ENCODE data around the gene CD82.
"Not testable (repeated sequence)": the region's sequence is repeated elsewhere in the genome, so short reads cannot be mapped to it uniquely, and the experiment has no call there.

The CD82 gene

DNA sequence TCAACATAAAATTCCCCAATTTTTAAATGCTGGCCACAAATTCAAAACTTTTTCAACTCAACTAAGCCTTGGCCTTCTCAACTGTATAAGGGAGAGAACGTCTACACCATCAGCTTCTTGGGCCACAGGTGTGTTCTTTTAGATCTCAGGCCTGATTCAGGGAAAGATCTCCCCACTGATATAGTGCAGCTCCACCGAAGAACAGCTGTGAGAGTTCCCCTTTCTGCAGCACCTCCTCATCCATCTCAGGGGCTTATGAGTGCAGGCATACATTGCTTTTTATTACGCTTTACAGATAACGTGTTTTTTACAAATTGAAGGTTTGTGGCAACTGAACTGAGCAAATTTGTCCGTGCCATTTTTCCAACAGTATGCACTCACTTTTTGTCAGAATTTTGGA lies 8.0 kb upstream of the CD82 start:
- in situ Hi-C loops (cut with HindIII; ENCODE audit: low sequenced_read_pairs) = no loop called here

DNA sequence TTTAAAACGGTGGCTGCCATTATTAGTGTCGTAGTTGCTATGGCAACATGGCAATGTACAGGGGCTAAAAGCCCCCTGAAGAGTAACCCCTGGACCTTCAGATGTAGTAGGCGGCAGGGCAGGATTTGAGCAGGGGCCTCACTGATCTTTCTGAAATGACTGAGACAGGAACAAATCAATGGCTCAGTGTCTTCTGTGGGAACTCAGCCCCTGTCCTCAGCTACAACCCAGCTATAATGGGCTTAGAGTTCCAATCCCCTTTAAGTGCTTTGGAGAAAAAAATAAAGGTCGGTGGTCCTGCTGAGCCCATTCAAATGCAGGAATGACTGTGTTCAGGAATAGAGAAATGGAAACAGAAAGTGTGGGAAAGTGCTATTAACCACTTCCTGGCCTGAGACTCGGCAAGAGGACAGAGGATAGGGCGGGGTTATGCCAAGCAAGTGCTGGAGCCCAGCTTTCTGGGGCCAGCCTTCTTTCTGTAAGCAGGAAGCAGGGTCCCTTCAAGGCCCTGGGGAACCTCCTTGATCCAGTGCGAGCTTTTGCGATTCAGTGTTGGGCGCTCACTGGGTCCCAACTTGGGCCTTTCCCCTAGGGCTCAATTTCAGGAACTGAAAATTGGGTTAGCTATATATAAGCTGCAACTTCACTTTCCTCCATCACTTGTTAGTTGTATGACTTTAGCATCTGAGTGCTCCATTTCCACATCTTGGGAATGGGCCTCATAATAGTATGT lies 6.1 kb upstream of the CD82 start:
- in situ Hi-C loops (cut with HindIII; ENCODE audit: low sequenced_read_pairs) = no loop called here

DNA sequence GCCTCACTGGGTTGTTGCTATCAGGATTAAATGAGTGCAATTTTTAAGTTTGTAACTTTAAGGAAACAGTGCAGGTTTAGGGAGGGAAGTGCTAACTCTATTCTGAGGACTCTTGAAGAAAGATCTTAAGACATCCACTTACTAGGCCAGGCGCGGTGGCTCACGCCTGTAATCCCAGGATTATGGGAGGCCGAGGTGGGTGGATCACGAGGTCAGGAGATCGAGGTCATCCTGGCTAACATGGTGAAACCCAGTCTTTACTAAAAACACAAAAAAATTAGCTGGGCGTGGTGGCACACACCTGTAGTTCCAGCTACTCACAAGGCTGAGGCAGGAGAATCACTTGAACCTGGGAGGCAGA lies 5.5 kb upstream of the CD82 start:
- in situ Hi-C loops (cut with HindIII; ENCODE audit: low sequenced_read_pairs) = not testable (repeated sequence)

DNA sequence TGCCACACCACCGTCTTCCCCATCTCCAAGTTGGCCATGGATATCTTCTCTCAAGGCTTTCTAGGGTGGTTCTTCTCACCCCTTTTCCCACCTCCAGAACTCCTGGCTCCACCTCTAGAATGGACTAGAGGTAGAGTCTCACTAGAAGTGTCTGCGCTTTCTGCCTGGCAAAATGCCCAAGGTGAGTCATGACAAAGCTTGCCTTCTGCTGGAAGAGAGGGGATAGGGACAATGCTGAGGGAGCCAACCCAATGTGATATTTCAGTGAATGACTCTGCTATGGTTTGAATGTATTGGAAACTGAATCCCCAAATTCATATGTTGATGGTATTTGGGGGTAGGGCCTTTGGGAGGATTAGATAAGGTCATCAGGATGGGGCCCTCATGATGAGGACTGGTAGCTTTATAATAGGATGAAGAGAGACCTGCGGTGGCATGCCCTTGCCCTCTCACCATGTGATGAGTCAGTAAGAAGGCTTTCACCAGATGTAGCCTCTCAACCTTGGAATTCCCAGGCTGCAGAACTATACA lies 4.1 kb upstream of the CD82 start:
- in situ Hi-C loops (cut with HindIII; ENCODE audit: low sequenced_read_pairs) = no loop called here

DNA sequence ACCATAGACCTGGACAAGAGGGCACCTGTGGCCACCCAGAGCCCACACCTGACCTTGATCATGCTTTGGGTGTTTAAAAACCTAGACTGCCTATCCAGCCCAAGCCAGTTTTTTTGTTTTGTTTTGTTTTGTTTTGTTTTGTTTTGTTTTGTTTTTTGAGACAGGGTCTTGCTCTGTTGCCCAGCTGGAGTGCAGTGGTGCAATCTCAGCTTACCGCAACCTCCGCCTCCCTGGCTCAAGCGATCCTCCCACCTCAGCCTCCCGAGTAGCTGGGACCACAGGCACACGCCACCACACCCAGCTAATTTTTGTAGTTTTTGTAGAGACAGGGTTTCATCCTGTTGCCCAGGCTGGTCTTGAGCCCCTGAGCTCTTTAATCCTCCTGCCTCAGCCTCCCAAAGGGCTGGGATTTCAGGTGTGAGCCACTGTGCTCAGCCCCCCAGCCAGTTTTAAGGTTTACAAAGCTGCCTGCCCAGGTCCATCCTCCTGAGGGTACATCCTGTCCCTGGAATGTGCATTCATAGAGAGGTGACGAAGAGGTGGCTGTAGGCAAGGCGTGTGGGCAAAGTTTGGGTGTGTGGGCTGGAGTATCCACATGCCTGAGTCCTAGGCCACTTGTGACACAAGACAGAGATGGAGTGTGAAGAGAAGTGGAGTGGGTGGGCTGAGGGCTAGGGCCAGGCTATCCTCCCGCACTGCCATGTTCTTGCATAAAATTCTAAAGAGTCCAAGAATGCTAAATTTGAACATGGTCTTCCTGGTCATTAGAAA lies 3.3 kb upstream of the CD82 start:
- in situ Hi-C loops (cut with HindIII; ENCODE audit: low sequenced_read_pairs) = no loop called here

DNA sequence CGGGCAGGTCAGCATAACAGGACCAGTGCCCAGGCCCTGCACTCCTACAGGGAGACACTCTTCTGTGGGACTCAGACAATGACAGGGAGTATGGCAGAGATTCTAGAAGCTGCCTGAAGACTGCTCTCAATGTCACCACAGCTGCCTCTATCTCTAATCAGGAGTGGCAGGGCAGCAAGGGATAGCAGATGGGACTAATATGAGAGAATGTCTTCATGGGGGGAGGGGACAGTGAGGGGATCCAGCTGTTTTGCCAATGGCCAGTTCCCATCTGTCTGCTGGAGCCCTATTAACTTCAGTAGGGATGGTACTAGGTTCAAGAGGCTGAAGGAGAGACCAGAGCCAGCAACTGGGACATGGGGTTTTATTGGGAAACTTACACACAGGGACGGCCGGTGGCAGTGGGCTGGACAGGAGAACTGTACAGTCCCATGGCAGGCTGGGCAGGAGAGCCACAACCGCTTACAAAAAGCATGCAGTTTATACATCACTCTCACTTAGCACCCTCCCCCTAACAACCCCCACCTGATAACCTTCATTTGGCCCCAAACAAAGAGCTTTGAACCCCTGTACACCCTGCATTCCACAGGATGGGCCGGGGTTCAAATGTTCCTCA lies 2.5 kb upstream of the CD82 start:
- in situ Hi-C loops (cut with HindIII; ENCODE audit: low sequenced_read_pairs) = no loop called here

DNA sequence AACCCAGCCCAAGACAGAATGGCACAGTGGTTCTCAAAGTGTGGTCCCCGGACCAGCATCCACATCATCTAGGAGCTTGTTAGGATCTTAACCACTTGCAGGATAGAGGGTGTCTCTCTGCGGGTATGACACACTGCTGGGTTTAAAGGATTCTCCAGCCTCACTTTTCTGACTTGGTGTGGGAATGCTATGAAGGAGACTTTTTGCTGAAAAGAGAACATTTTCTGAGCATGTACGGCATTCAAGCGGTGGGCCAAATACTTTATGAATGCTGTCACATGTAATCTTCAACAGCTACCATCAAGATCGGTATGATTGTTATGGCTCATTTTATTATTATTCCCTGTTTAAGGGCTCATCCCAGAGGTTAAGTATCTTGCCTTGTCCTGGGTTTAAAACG lies 1.8 kb upstream of the CD82 start:
- in situ Hi-C loops (cut with HindIII; ENCODE audit: low sequenced_read_pairs) = no loop called here

DNA sequence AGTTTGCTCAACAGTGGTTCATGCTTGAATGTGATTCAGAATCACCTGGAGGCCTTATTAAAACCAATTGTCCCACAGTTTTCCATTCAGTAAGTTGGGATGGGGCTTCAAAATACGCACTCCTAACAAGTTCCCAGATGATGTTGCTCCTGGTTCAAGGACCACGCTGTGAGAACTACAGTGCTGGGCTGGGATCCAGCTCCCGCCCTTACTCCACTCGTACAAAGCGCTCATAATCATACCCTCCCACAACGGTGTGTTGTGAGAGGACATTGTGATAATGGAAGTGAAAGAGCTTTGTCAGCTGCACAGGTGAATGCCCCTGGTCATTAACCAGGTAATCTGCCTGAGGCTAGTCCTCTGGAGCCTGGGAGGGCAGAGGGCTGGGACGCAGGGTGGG lies 1.3 kb upstream of the CD82 start:
- in situ Hi-C loops (cut with HindIII; ENCODE audit: low sequenced_read_pairs) = no loop called here

DNA sequence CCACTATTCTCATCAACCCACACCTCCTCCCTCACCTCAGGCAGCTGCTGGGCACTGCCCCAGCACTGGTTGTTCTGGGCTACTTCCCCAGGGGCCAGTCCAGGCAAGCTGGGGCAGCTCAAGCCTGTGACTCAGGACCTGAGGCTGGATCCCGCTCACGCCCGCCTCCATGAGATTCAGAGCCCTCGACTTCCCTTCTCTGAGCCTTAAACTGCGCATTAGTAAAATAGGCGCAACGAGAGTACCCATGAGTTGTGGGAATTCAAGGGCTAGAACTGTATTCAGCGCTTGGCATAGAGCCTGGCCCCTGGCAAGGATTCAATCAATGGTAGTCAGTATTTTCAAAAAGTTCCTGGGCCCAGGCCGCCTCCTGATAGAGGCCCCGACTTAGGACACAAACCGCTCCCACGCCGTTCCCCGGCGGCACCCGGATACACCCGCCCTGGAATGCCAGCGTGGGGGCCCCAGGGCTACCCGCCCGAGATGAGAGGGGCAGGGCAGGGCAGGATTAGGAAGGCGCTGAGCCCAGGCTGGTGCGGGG lies 723 bp upstream of the CD82 start:
- in situ Hi-C loops (cut with HindIII; ENCODE audit: low sequenced_read_pairs) = no loop called here

DNA sequence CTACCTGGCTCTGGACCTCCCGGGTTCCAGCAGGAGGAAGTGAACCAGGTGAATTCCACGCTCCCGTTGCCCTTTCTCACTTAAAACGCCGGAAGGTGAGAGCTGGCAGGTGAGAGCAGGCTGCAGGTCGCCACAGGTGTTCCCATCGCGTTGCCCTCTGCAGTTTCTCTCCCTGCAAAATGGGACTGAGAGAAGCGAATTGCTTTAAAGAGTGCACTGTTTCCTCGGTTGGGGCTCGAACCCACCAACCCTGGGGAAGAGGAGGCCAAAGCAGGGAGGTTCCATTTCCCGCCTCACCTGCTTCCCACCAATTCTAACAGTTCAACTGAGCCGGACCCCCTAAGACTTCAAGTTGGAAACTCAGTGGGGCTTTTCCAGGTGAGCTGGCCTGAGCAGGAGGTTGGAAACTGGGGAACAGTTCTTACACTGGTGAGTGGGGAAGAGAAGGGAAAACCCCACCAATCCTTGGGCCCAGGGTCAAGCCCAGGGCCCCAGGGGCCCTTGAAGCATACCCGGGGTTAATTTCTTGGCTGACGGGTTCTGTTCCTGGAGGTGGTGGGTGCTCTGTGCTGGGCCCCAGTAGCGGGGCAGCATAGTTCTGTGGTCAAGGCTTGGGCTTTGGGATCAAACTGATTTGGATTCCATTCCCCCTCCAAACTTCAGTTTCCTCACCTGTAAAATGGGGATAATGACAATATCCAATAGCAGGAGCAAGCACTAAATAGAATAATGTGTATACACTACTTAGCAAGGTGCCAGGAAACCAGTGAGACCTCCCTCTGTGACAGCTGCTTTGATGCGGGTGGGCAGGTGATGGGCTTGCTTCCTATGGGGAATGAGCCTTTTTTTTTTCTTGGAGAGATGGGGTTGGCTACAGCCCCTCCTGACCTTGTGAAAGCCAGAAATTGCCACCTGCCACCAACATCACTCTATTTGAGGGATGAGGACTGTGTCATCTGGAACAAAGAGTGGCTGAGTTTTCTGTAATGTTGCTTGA lies 788 bp downstream of the CD82 start:
- in situ Hi-C loops (cut with HindIII; ENCODE audit: low sequenced_read_pairs) = no loop called here

DNA sequence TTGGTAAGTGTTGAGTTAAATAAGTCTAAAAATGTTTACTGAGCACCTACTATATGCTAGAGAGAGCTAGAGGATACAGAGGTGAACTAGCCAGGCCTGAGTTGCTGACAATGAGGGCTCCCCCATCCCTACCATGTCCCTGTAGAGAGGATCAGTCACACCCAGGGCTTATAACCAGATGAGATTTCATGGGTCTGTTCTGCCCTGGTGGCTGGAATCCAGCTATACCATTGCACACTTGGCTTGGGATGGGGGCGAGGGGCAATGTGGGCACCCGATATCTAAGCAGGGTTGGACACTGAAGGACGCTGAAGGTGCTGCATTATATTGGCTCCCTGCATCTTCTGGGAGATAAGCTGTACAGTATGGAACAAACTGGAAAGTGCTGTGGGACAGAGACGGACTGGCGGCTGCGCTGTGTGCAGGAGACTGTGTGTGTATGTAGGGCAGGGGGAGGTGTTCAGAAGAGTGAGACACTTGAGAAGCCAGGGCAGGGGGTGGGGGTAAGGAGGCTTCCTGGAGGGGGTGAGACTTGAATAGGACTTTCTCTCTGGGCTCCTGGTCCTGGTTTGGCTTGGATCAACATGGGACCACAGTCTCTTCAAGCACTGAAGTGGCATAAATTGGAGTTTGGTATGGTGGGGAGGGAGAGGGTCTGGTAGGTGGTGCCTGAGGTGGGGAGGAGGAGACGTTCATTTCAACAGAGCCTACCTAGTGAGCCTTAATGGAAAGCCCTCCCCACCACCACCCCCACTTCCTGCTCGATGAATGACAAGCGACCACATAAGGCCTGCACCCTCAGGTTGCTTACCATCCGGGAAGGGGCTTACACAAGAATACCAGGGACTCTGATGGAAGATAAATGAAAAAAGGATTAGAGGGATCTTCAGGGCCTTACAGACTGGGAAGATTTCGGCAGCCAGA lies 1.8 kb downstream of the CD82 start:
- in situ Hi-C loops (cut with HindIII; ENCODE audit: low sequenced_read_pairs) = no loop called here

DNA sequence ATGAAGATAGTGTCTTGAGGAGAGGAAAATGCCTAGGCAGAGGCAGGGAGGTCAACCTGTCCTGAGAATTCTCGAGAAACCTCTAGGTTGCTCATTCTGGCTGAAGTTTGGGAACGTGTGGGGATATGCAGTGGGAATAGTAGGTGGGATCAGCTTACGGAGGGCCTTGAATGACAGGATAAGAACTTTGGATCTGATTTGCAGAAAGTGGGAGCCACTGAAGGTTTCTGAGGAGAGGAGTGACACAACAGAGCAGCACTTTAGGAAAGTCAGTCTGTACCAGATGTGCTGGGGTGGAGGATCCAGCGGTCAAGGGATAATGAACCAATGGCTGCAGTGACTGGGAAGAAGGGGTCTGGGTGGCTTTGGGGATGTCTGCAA lies 2.4 kb downstream of the CD82 start:
- in situ Hi-C loops (cut with HindIII; ENCODE audit: low sequenced_read_pairs) = no loop called here

DNA sequence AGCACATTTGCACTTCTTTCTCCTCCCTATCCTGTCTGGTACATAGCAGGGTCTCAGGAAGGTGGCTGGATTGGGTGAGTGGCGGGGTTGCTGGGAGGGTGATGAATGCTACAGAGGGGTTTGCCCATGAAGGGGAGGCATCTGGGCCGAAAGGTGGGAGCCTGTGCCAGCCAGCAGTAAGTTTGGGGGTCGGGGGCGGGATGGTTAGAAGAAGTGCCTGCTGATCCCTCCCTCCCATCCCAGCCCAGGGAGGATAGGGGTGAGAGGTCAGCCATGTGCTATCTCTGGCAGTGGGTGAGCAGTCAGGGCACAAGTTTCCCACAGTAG lies 2.8 kb downstream of the CD82 start:
- in situ Hi-C loops (cut with HindIII; ENCODE audit: low sequenced_read_pairs) = no loop called here

DNA sequence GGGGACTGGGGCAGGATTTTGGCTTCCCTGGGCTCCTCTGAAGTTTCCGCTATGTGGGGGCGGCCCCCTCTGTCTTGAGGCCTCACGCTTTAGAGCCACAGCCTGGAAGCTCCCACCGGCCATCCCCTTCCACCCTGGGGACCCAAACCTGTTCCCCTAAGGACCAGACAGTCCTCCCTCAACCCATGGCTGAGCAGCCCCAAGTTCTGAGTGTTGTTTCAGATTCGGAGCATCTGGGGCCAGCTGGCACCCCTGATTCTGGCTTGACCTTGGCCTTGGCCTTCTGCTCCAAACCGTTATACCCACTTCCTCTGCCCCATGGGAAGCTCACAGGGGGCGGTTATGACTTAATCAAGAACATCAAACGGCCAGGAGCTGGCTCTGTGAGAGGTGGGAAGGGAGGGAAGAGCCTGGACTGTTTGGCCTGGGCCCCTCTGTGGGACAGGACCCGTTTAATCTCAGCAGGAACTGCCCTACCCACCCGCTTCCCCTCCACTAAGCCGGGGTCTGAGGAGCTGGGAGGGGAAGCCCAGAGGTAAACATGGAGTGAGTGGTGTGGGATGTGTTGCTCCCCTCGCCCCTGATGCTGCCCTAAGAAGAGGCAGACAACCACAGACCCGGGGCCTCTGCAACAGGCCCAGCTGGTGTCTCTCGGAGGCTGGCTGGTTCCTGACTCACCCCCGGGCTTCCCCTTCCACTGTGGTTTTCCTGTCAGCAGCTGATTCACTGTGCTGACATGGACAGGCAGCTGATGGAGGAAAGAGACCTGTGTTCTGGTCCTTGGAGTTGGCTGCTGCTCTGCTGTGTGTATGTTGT lies 3.4 kb downstream of the CD82 start:
- in situ Hi-C loops (cut with HindIII; ENCODE audit: low sequenced_read_pairs) = no loop called here

DNA sequence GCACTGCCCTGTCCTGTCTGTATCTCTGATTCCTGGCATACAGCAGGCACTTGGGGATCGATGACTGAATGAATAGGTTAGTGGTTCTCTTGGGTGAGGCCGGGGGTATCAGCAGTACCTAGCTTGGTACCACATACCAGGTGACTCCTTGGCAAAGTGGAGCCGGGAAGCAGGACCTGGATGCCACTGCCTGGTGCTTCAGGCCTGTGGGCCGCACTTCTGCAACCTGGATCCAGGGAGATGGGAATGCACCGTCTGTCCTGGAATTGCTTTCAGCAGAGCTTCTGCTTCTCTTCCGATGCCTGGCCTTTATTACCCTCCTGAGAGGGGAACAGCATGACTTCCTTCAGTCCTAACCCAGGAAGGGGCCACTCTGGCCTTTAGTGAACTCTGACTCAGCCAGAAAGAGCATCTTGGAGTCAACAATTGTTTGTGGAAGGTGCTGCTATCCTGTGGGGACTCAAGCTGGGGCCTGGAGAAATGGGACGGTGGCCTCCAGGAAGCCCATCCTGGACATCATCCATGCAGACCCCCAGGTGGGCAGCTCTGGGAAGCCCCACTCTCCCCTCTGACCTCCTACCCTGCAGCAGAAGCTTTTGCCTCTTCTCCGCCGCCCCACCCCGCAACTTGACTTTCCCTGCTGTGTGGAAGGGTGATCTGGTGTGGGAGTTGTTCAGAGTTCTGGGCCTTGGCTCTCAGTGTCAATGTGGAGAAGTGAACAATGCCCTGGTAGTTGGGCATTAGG lies 5.1 kb downstream of the CD82 start:
- in situ Hi-C loops (cut with HindIII; ENCODE audit: low sequenced_read_pairs) = no loop called here

DNA sequence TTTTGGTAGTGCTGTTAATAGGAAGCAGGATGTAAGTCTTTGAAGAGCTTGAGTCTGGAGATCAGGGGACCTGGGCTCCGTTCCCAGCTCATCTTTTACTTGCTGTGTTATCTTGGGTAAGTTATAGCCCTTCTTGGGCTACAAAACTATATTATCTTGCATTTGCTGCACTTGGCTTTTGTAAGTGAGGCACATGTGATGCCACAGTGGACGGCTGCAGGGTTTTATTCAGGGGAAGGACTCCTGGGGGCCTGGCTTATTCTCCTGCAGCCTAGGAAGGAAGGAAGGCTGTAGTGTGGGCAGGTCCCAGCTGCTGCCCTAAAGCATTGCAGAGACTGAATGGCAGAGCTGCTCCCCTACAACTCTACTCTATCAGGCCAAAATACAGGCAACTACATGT lies 6.4 kb downstream of the CD82 start:
- in situ Hi-C loops (cut with HindIII; ENCODE audit: low sequenced_read_pairs) = no loop called here

DNA sequence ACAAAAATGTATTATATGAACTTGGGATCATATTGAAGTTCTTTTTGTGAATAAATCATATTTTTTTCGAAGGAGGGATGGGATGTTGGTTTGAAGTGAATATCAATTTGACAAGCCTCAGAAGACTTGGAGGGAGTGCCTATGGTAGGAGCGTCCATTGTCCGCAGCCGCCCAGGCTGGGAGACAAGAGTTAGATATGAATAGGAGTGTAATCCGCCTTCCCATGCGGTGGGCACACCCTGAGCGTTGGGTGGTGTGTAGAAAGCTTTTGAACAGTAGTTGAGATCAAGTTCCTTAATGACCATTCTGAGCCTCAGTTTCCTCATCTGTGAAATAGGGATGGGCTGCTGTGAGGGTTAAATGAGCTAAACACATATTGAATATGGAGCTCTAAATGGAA lies 7.0 kb downstream of the CD82 start:
- in situ Hi-C loops (cut with HindIII; ENCODE audit: low sequenced_read_pairs) = no loop called here

DNA sequence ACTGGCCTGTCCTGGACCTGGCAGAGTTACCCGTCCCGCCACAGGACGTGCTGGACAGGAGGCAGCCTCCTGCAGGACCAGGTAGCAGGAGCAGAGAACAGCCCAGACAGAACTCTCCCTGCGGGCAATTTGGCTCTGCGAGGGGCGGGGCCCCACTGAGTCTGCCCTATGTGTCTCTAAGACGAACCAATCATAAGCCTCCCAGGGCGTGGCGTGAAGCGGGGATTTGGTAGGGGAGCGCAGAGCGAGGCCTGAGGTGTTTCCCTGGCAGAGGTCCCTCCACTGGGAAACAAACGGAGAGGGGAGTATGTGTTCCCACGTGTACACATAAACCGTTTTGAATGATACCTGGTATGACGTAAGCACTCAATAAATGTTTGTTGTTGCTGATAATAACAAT lies 7.4 kb downstream of the CD82 start:
- in situ Hi-C loops (cut with HindIII; ENCODE audit: low sequenced_read_pairs) = no loop called here

Data from DLD1 (cell line).